ENCODE measurements around the gene SCFD2.

DNA sequence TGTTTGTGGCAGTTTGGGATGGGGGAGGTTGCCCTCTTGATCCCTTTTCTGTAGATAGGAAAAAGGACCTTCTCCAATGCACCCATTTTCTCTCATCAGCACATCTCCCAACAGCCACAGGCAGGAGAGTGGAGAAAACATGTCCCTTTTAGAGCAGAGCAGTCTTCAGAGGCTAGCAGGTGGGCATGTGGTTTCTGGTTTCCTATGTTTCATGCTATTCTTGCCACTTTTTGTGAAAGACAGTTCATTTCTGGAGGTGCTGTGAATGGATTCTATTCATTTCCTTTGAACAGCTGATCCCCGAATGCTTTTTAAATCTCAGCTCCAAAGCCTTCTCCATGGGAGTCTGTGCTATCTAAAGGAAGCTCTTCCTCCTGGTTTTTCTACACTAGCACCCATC is 484.9 kb downstream of the SCFD2 start:
- TF ChIP-seq ZNF274 (IDR thresholded peaks at IDR 0.05; ENCODE audit: low read depth, low read length) (no peak), SUZ12 (IDR thresholded peaks at IDR 0.05; ENCODE audit: extremely low read depth, insufficient read depth, insufficient read length) (no peak)
